ENCODE results near the gene WBP1. TPM values are rescaled to one million over a fixed set of nuclear protein-coding genes. Genes with fewer than 3 reads are reported as not detected.
A peak's percentile ranks its signal among the peaks of the same experiment; 100 is the strongest.

Gene WBP1
- total and polyA plus RNA-seq, 10 of the 15 experiments (the other 5 are each of a cell fraction or from before 2014, with no cell fraction given) = 4.2 to 76.8 (median 43.8) TPM

GRCh38 chr2:74502720-74503505 is 44.7 kb downstream of the WBP1 start (continued):
- no peak for TF ChIP-seq ATF2 (IDR thresholded peaks at IDR 0.05; ENCODE audit: low read length)
- no peak for TF ChIP-seq NFXL1 (IDR thresholded peaks at IDR 0.05; ENCODE audit: borderline replicate concordance)
- no peak for TF ChIP-seq MYC (IDR thresholded peaks at IDR 0.05; ENCODE audit: insufficient read depth, insufficient read length, insufficient replicate concordance, low read length, severe bottlenecking)
- TF ChIP-seq EGR1 (IDR thresholded peaks at IDR 0.05; ENCODE audit: borderline replicate concordance in 1 of 2, low read depth in 2 of 2, low read length in 2 of 2) = peak in 1 of 2 experiments; percentile 21; a peak in 1 of 3 replicates
- TF ChIP-seq ATF3 (IDR thresholded peaks at IDR 0.05; ENCODE audit: borderline replicate concordance, extremely low read depth, low read depth, low read length) = no peak
- no peak for TF ChIP-seq ZBTB33 (IDR thresholded peaks at IDR 0.05)
- TF ChIP-seq SMAD1 (IDR thresholded peaks at IDR 0.05; ENCODE audit: low read depth, partially characterized antibody) = no peak
- no peak for TF ChIP-seq ZNF217 (IDR thresholded peaks at IDR 0.05)
- TF ChIP-seq MLLT1 (IDR thresholded peaks at IDR 0.05) = no peak
- TF ChIP-seq NKRF (conservative IDR thresholded peaks at IDR 0.05) = 0 out of 2 replicates have a peak, but pooled peaks have one; percentile 42
- peak; percentile 73 for TF ChIP-seq TCF12 (IDR thresholded peaks at IDR 0.05; ENCODE audit: low read depth, low read length)
- TF ChIP-seq TARDBP (IDR thresholded peaks at IDR 0.05; ENCODE audit: borderline replicate concordance) = no peak
- no peak for TF ChIP-seq HDGF (IDR thresholded peaks at IDR 0.05)
- TF ChIP-seq MTA3 (IDR thresholded peaks at IDR 0.05; ENCODE audit: borderline replicate concordance, low read length) = no peak
- TF ChIP-seq NFYB (IDR thresholded peaks at IDR 0.05; ENCODE audit: insufficient read depth, low read depth, low read length) = no peak
- peak; percentile 64; the same call in 1 of the 2 replicates for TF ChIP-seq PKNOX1 (IDR thresholded peaks at IDR 0.05)
- no peak for TF ChIP-seq RB1 (IDR thresholded peaks at IDR 0.05; ENCODE audit: borderline replicate concordance)
- no peak for TF ChIP-seq EZH2 (IDR thresholded peaks at IDR 0.05; ENCODE audit: borderline replicate concordance, control insufficient read depth, low read depth, low read length)
- TF ChIP-seq BACH1 (IDR thresholded peaks at IDR 0.05; ENCODE audit: borderline replicate concordance) = no peak
- TF ChIP-seq DPF2 (IDR thresholded peaks at IDR 0.05) = peak; percentile 58; the same call in 1 of the 2 replicates
- no peak for TF ChIP-seq STAT1 (conservative IDR thresholded peaks at IDR 0.05)
